LHCN-M2 (cell line): ENCODE data around the gene LGALS7. TPM values are rescaled to one million over a fixed set of nuclear protein-coding genes. Genes with fewer than 3 reads are reported as not detected.
A peak's percentile ranks its signal among the peaks of the same experiment; 100 is the strongest.
"Not testable (repeated sequence)": the region's sequence is repeated elsewhere in the genome, so short reads cannot be mapped to it uniquely, and the experiment has no call there.

Source experiments
- DNase-seq: peaks from one replicate; pipeline ENCODE4 v3.0.0-alpha.2; 2012; ENCODE audit warnings: low read depth
- total RNA-seq: library from RNA; depleted of rRNA; stranded (reverse); fragments of >200 nt; gene quantifications from 2 replicates; pipeline ENCODE4 v1.2.3, GENCODE V29; 2014

The LGALS7 gene
- total RNA-seq, 1 experiment from 2014 or later: not detected

GRCh38 chr19:38800577-38801347 is 27.4 kb upstream of the LGALS7 start:
- DNase-seq: no peak

- no peak for DNase-seq
Observed at GRCh38 chr19:38799104-38799503, 25.8 kb upstream of the LGALS7 start.

GRCh38 chr19:38797781-38798180 is 24.5 kb upstream of the LGALS7 start:
- not testable (repeated sequence) for DNase-seq

GRCh38 chr19:38796154-38796553 is 22.8 kb upstream of the LGALS7 start:
- DNase-seq: no peak

GRCh38 chr19:38795549-38795948 is 22.2 kb upstream of the LGALS7 start:
- DNase-seq: no peak

- DNase-seq: no peak
Observed at GRCh38 chr19:38793671-38794070, 20.4 kb upstream of the LGALS7 start.

- DNase-seq: peak; percentile 26
Observed at GRCh38 chr19:38793177-38793576, 19.9 kb upstream of the LGALS7 start.

GRCh38 chr19:38792250-38793111 is 19.2 kb upstream of the LGALS7 start:
- DNase-seq: no peak

- DNase-seq: not testable (repeated sequence)
Observed at GRCh38 chr19:38791451-38792064, 18.2 kb upstream of the LGALS7 start.

GRCh38 chr19:38790507-38791403 is 17.4 kb upstream of the LGALS7 start:
- not testable (repeated sequence) for DNase-seq

- DNase-seq: no peak
Observed at GRCh38 chr19:38788478-38789243, 15.3 kb upstream of the LGALS7 start, which contains the start of gene LGALS7B. TSS of gene LGALS7B (plus strand) at chr19:38789200. CDS start at chr19:38789227, 27 bp downstream.

GRCh38 chr19:38786572-38787265 is 13.4 kb upstream of the LGALS7 start:
- no peak for DNase-seq

- DNase-seq: not testable (repeated sequence)
Observed at GRCh38 chr19:38786061-38786460, 12.7 kb upstream of the LGALS7 start.

- no peak for DNase-seq
Observed at GRCh38 chr19:38785187-38785699, 11.9 kb upstream of the LGALS7 start.

- no peak for DNase-seq
Observed at GRCh38 chr19:38784224-38784623, 10.9 kb upstream of the LGALS7 start.

GRCh38 chr19:38782212-38782611 is 8.9 kb upstream of the LGALS7 start:
- not testable (repeated sequence) for DNase-seq

GRCh38 chr19:38781058-38781457 is 7.7 kb upstream of the LGALS7 start:
- DNase-seq: no peak

- DNase-seq: no peak
Observed at GRCh38 chr19:38780443-38780842, 7.1 kb upstream of the LGALS7 start.

- DNase-seq: no peak
Observed at GRCh38 chr19:38778733-38779132, 5.4 kb upstream of the LGALS7 start.
